ENCODE data around the gene NKX2-2. TPM values are rescaled to one million over a fixed set of nuclear protein-coding genes. Genes with fewer than 3 reads are reported as not detected.

Gene NKX2-2
- total RNA-seq: not detected in 2 replicates

GRCh38 chr20:21513881-21514540 lies at the start of gene NKX2-2:
Gene NKX2-2 (minus strand): TSS chr20:21514064. CDS start chr20:21513669, 395 bp downstream.
- TF ChIP-seq, protein P1, sequence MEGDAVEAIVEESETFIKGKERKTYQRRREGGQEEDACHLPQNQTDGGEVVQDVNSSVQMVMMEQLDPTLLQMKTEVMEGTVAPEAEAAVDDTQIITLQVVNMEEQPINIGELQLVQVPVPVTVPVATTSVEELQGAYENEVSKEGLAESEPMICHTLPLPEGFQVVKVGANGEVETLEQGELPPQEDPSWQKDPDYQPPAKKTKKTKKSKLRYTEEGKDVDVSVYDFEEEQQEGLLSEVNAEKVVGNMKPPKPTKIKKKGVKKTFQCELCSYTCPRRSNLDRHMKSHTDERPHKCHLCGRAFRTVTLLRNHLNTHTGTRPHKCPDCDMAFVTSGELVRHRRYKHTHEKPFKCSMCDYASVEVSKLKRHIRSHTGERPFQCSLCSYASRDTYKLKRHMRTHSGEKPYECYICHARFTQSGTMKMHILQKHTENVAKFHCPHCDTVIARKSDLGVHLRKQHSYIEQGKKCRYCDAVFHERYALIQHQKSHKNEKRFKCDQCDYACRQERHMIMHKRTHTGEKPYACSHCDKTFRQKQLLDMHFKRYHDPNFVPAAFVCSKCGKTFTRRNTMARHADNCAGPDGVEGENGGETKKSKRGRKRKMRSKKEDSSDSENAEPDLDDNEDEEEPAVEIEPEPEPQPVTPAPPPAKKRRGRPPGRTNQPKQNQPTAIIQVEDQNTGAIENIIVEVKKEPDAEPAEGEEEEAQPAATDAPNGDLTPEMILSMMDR (IDR thresholded peaks at IDR 0.05; ENCODE audit: insufficient read depth, low read length, severe bottlenecking): no peak
- Histone ChIP-seq H3K4me3 (ENCODE audit: low read depth, low read length) (no peak within 1 kb of the TSS), H3K36me3 (ENCODE audit: control insufficient read depth, insufficient read depth, low read length) (no peaks in the 10 kb centered on the region), H3K27me3 (ENCODE audit: control insufficient read depth, insufficient read depth, low read length) (peaks cover 77% of the 10 kb centered on the region)
- FAIRE-seq: no peak
- DNase-seq (ENCODE audit: low read depth): no peak

DNA sequence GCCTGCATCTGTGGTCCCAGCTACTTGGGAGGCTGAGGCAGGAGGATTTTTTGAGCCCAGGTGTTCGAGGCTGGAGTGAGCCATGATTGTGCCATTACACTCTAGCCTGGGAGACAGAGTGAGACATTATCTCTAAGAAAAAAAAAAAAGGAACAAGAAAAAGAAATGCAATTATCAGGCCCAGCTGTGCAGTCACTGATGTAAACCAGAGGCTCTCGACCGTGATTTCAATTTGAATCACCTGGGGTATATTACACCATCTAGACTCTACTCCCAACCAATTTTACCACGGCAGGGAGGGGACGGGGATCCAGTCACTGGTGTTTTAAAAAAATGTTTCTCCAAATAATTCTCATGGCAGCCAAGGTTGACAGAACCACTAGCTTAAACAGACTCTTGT lies 48.8 kb upstream of the NKX2-2 start:
- H3K4me3 ChIP-seq (ENCODE audit: low read depth, low read length): no peak overlapping the region
- no peaks in the 10 kb centered on the region for H3K36me3 ChIP-seq (ENCODE audit: control insufficient read depth, insufficient read depth, low read length)
- no peak for FAIRE-seq
- no peaks in the 10 kb centered on the region for H3K27me3 ChIP-seq (ENCODE audit: control insufficient read depth, insufficient read depth, low read length)
- TF ChIP-seq, protein P1 (IDR thresholded peaks at IDR 0.05; ENCODE audit: insufficient read depth, low read length, severe bottlenecking): no peak
- DNase-seq (ENCODE audit: low read depth): no peak

DNA sequence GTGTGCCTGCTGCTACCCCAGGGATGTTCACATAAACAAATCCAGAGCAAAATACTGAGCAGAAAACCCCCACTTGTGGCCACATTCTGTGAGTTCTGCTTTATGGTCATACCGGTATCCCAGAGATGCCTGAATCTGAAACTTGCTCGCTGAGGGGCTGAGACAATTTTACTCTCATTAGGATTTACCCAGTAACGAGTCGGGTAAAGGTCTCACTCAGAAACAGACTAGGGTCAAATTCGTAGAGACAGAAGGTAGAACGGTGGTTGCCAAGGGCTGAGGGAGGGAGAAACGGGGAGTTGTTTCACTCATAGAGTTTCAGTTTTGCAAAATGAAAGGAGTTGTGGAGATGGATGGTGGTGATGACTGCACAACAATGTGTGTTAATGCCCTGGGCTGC lies 45.4 kb upstream of the NKX2-2 start:
- TF ChIP-seq, protein P1 (IDR thresholded peaks at IDR 0.05; ENCODE audit: insufficient read depth, low read length, severe bottlenecking): no peak
- H3K36me3 ChIP-seq (ENCODE audit: control insufficient read depth, insufficient read depth, low read length): no peaks in the 10 kb centered on the region
- DNase-seq (ENCODE audit: low read depth) (no peak), FAIRE-seq (no peak)
- H3K27me3 ChIP-seq (ENCODE audit: control insufficient read depth, insufficient read depth, low read length): no peaks in the 10 kb centered on the region
- H3K4me3 ChIP-seq (ENCODE audit: low read depth, low read length): no peak overlapping the region

GRCh38 chr20:21557241-21558020 lies 43.6 kb upstream of the NKX2-2 start:
- TF ChIP-seq, protein P1 (IDR thresholded peaks at IDR 0.05; ENCODE audit: insufficient read depth, low read length, severe bottlenecking): no peak
- FAIRE-seq: no peak
- Histone ChIP-seq H3K36me3 (ENCODE audit: control insufficient read depth, insufficient read depth, low read length) (no peaks in the 10 kb centered on the region), H3K4me3 (ENCODE audit: low read depth, low read length) (no peak overlapping the region), H3K27me3 (ENCODE audit: control insufficient read depth, insufficient read depth, low read length) (no peaks in the 10 kb centered on the region)
- no peak for DNase-seq (ENCODE audit: low read depth)

GRCh38 chr20:21556398-21556797 lies 42.5 kb upstream of the NKX2-2 start:
- Histone ChIP-seq H3K27me3 (ENCODE audit: control insufficient read depth, insufficient read depth, low read length) (no peaks in the 10 kb centered on the region), H3K36me3 (ENCODE audit: control insufficient read depth, insufficient read depth, low read length) (no peaks in the 10 kb centered on the region), H3K4me3 (ENCODE audit: low read depth, low read length) (no peak overlapping the region)
- DNase-seq (ENCODE audit: low read depth) (no peak), FAIRE-seq (no peak)
- TF ChIP-seq, protein P1 (IDR thresholded peaks at IDR 0.05; ENCODE audit: insufficient read depth, low read length, severe bottlenecking): no peak
